Inferior parietal cortex (tissue), 1 donor: ENCODE data around the gene TBX10.
"Not testable (repeated sequence)": the region's sequence is repeated elsewhere in the genome, so short reads cannot be mapped to it uniquely, and the experiment has no call there.

ENCODE experiments used
- DNase-seq: peaks from one replicate; pipeline ENCODE4 v3.0.0-alpha.2; 2016; ENCODE audit errors: extremely low spot score

Gene TBX10

GRCh38 chr11:67639438-67639859, at the start of gene TBX10:
Gene TBX10 (minus strand): TSS chr11:67639763. CDS start chr11:67639472, 291 bp downstream.
- no peak for DNase-seq

- no peak for DNase-seq
Observed at GRCh38 chr11:67689178-67689577, 49.6 kb upstream of the TBX10 start.

GRCh38 chr11:67687986-67688385, 48.4 kb upstream of the TBX10 start:
- no peak for DNase-seq

GRCh38 chr11:67685641-67686332, 46.2 kb upstream of the TBX10 start:
- not testable (repeated sequence) for DNase-seq

- DNase-seq: not testable (repeated sequence)
Observed at GRCh38 chr11:67682126-67683034, 42.8 kb upstream of the TBX10 start.

- no peak for DNase-seq
Observed at GRCh38 chr11:67680696-67681470, 41.3 kb upstream of the TBX10 start.

GRCh38 chr11:67675058-67675747, 35.6 kb upstream of the TBX10 start:
- no peak for DNase-seq

- DNase-seq: no peak
Observed at GRCh38 chr11:67674442-67674871, 34.9 kb upstream of the TBX10 start, which contains the start of gene ALDH3B2. Gene ALDH3B2 (minus strand): TSS chr11:67674623. CDS start chr11:67666935, 7,688 bp downstream.

GRCh38 chr11:67673902-67674301, 34.3 kb upstream of the TBX10 start:
- DNase-seq: no peak

GRCh38 chr11:67673358-67673757, 33.8 kb upstream of the TBX10 start:
- no peak for DNase-seq

GRCh38 chr11:67671211-67671520, 31.6 kb upstream of the TBX10 start:
- no peak for DNase-seq

- no peak for DNase-seq
Observed at GRCh38 chr11:67670316-67671210, 31.0 kb upstream of the TBX10 start.

- no peak for DNase-seq
Observed at GRCh38 chr11:67668192-67668551, 28.6 kb upstream of the TBX10 start.

- no peak for DNase-seq
Observed at GRCh38 chr11:67667490-67668191, 28.1 kb upstream of the TBX10 start.

- DNase-seq: no peak
Observed at GRCh38 chr11:67666676-67667489, 27.3 kb upstream of the TBX10 start.

GRCh38 chr11:67666303-67666645, 26.7 kb upstream of the TBX10 start:
- no peak for DNase-seq

GRCh38 chr11:67665541-67666302, 26.2 kb upstream of the TBX10 start:
- DNase-seq: no peak
